IPS-18a (cell line): ENCODE results near the gene AGPAT3.

Experiments
- H3K27ac ChIP-seq: one replicate; pipeline ENCODE4 v1.5.1; 2013; ENCODE audit warnings: low read length
- H3K27me3 ChIP-seq: one replicate; pipeline ENCODE4 v1.6.1; 2013; ENCODE audit warnings: mild to moderate bottlenecking, low read length; ENCODE audit not compliant: control insufficient read depth, insufficient read depth
- H3K36me3 ChIP-seq: one replicate; pipeline ENCODE4 v1.6.1; 2013; ENCODE audit warnings: low read depth, low read length; ENCODE audit not compliant: control insufficient read depth
- H3K4me1 ChIP-seq: one replicate; pipeline ENCODE4 v1.6.1; 2013; ENCODE audit warnings: low read depth, low read length; ENCODE audit not compliant: control insufficient read depth
- H3K4me3 ChIP-seq: one replicate; pipeline ENCODE4 v1.5.1; 2013; ENCODE audit warnings: low read length
- H3K9ac ChIP-seq: one replicate; pipeline ENCODE4 v1.6.1; 2013; ENCODE audit warnings: mild to moderate bottlenecking, low read length, moderate library complexity
- H3K9me3 ChIP-seq: one replicate; pipeline ENCODE4 v1.6.1; 2013; ENCODE audit warnings: low read depth, low read length; ENCODE audit not compliant: control insufficient read depth

Gene AGPAT3

DNA sequence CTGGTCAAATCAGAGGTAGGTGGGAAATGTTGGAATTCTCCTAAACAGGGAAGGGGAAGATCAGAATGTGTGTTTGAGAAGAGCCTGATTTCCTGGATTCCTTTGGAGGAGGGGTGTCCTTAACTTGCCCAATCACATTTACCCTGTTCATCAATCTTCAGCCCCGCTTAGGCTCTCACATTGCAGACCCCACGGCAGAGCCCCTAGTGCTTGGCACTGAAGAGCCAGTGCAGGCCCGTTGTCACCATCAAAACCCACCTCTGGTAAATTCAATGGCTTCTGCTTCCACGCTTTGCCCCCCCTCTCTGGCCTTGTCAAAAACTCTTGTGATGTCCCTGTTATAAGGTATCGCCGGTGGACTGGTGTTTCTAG is 2.3 kb downstream of the AGPAT3 start:
- Histone ChIP-seq H3K9me3 (no peaks in the 10 kb centered on the region), H3K4me3 (no peak overlapping the region), H3K27me3 (peaks cover 36% of the 10 kb centered on the region), H3K9ac (no peak overlapping the region), H3K27ac (no peak overlapping the region), H3K4me1 (peaks cover 14% of the 10 kb centered on the region), H3K36me3 (no peaks in the 10 kb centered on the region)

DNA sequence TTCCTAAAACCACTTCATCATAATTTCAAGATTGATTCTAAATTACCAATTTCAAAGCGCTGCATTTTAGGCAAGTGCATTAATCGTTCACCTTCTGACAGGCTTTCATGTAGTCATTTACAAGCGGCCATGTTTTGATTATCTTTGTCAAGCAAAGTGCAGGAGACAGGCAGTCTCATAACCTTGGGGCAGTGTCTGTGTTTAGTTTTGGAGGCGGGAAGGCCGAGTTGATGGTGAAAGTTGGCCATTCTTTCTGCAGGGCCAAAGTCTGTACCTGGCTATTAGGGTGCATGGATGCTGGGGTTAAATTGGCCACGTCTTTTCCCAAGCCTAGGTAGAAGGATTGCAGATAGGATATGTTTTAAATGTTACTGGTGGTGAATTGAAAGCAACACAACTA is 2.9 kb downstream of the AGPAT3 start:
- Histone ChIP-seq H3K9me3 (no peaks in the 10 kb centered on the region), H3K27ac (no peak overlapping the region), H3K27me3 (peaks cover 36% of the 10 kb centered on the region), H3K9ac (no peak overlapping the region), H3K4me3 (no peak overlapping the region), H3K4me1 (peaks cover 14% of the 10 kb centered on the region), H3K36me3 (no peaks in the 10 kb centered on the region)

DNA sequence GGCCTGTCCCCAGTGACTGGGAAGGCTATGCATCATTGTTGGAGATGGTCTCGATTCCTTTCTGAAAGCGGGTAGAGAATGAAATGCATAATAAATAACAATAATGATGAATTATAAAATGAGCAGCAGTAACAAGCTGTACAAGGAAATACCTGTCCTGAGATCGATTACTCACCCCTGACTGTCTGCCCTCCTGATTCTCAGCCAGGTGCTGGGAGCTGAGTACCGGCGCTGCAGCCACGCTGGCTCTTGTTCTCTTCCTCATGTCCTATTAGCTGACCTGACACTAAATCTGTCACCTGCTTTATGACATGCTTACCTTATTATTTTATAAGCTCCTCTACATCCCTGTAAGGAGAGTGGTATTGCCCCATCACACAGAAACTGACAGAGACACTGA is 3.4 kb downstream of the AGPAT3 start:
- Histone ChIP-seq H3K4me3 (no peak overlapping the region), H3K4me1 (peaks cover 14% of the 10 kb centered on the region), H3K9me3 (no peaks in the 10 kb centered on the region), H3K27me3 (peaks cover 31% of the 10 kb centered on the region), H3K27ac (no peak overlapping the region), H3K9ac (no peak overlapping the region), H3K36me3 (no peaks in the 10 kb centered on the region)

DNA sequence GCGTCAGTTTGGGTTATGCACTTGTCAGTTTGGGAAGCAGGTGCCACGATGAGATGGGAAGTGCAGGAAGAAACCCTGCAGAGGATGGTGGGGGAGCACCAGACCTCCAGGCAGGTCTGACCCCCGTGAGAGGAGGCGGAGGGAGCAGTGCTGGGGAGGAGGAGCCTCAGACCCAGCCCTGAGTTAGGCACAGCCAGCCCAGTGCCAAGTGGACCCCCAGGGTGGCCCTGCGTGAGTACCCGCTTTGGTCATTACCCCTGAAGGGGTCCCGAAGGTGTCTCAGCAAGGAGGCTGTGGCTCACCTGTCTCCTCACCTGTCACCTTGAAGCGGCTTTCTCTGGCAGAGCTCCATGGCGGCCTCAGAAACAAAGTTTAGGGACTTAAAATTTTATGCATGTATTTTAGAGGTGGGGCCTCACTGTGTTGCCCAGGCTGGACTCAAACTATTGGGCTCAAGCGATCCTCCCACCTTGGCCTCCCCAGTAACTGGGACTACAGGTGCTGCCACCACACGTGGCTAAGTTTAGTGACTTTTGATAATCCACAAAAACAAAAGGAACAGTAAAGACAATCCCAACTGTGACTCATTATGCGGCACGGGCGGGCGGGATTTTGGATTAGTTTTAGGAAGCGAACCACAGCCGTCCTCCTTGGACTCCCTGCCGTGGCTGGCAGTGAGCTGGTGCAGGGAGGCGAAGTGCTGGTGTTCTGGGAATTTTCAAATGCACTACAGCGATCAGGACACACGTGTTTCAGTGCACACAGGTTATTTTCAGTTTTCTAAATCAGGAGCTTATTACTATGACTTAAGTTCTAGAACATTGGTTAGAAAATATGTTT is 4.7 kb downstream of the AGPAT3 start:
- Histone ChIP-seq H3K36me3 (no peaks in the 10 kb centered on the region), H3K4me1 (peaks cover 14% of the 10 kb centered on the region), H3K4me3 (no peak overlapping the region), H3K27me3 (peaks cover 21% of the 10 kb centered on the region), H3K9ac (no peak overlapping the region), H3K9me3 (no peaks in the 10 kb centered on the region), H3K27ac (no peak overlapping the region)

DNA sequence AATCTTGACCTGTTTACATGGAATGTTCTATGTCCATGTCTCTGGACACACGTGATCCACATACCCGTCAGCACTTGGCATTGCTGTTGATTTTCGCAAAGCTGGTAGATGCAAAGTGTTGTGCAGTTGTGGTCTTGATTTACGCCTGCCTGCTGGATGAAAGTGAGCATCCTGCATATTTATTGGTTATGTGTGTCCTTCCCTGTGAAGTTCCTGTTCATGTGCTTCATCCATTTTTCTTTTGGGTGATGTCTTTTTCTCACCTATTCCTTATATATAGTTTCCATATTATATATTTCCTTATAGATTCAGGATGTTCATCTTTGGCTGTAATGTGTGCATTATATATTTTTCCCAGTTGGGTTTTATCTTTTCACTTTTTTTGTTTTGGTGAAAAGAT is 6.5 kb downstream of the AGPAT3 start:
- H3K27me3 ChIP-seq = peaks cover 11% of the 10 kb centered on the region
- no peaks in the 10 kb centered on the region for H3K9me3 ChIP-seq
- no peaks in the 10 kb centered on the region for H3K36me3 ChIP-seq
- no peak overlapping the region for H3K9ac ChIP-seq
- H3K4me1 ChIP-seq = peaks cover 9% of the 10 kb centered on the region
- no peak overlapping the region for H3K27ac ChIP-seq
- no peak overlapping the region for H3K4me3 ChIP-seq

DNA sequence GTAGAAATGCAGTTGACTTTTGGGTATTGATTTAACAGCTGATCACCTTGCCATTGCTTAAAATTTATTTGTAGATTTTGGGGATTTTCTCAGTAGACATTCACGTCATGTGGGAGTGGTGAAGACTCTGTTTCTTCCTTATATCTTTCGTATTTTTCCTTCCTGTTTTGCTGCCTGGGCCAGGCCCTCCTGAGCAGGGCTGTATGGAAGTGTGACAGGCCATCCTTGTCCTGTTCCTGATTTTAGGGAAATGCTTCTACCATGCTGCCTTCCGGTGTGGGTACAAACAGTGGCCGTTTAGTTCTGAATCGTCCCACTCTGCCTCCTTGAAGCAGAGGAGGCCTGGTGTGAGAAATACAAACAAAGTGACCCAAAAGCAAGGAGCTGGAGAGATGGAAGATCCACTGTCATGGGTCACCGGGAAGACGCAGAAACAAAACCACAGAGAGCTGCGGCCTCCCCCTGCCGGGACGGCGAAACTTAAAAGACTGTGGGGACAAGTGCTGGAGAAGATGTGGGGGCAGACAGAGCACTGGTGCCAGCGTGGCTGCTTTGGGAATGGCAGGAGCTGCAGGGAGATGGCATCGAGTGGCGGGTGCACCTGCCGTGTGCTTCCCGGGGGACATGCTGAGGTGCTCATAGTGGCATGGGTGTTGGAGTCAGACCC is 7.6 kb downstream of the AGPAT3 start:
- Histone ChIP-seq H3K36me3 (no peaks in the 10 kb centered on the region), H3K9ac (no peak overlapping the region), H3K27me3 (no peaks in the 10 kb centered on the region), H3K27ac (no peak overlapping the region), H3K4me1 (no peaks in the 10 kb centered on the region), H3K9me3 (no peaks in the 10 kb centered on the region), H3K4me3 (no peak overlapping the region)

DNA sequence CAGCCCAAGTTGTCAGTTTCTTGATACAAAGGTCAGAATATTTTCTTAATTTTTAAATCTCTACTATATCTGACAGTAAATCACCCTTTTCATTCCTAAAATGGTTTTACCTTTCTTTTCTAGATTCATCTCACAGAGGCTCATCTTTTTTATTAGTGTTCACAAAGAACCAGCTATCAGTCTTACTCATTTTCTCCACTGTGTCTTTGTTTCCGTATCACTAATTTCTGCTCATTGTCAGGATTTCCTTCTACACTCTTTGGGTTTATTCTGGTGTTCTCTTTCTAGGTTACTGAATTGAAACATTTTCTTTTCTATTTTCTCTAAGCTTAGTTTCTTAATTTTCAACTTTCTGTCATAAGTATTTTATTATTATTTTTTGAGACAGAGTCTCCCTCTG is 8.7 kb downstream of the AGPAT3 start:
- Histone ChIP-seq H3K4me3 (no peak overlapping the region), H3K27me3 (no peaks in the 10 kb centered on the region)

DNA sequence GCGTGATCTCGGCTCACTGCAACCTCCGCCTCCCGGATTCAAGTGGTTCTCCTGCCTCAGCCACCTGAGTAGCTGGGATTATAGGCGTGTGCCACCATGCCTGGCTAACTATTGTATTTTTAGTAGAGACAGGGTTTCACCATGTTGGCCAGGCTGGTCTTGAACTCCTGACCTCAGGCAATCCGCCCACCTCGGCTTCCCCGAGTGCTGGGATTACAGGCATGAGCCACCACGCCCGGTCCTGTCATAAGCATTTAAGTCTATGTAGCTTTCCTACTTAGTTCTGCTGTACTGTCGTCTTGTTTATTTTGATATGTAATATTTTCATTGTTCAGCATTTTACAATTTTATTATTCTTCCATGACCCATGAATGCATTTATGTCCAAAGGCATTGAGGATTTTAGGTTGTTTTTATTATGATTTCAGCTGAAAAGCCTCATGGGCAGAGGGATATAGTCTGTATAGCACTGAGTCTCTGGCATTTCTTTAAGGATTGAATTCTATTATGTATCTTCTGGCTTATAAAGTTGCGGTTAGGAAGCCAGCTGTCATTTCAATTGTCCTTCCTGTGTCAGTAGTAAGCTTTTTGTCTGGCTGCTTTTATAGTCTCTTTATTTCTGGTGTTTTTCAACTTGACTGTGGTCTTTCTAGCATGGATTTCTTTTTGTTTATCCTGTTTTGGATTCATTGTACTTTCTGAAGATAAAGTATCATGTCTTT is 9.2 kb downstream of the AGPAT3 start:
- no peaks in the 10 kb centered on the region for H3K4me1 ChIP-seq
- H3K36me3 ChIP-seq = no peaks in the 10 kb centered on the region
- H3K27me3 ChIP-seq = no peaks in the 10 kb centered on the region
- H3K27ac ChIP-seq = no peak overlapping the region
- no peak overlapping the region for H3K9ac ChIP-seq
- no peak overlapping the region for H3K4me3 ChIP-seq
- H3K9me3 ChIP-seq = no peaks in the 10 kb centered on the region

More for the DNA sequence above, 8.7 kb downstream of the AGPAT3 start:
- Histone ChIP-seq H3K9ac (no peak overlapping the region), H3K9me3 (no peaks in the 10 kb centered on the region), H3K36me3 (no peaks in the 10 kb centered on the region), H3K27ac (no peak overlapping the region), H3K4me1 (no peaks in the 10 kb centered on the region)

DNA sequence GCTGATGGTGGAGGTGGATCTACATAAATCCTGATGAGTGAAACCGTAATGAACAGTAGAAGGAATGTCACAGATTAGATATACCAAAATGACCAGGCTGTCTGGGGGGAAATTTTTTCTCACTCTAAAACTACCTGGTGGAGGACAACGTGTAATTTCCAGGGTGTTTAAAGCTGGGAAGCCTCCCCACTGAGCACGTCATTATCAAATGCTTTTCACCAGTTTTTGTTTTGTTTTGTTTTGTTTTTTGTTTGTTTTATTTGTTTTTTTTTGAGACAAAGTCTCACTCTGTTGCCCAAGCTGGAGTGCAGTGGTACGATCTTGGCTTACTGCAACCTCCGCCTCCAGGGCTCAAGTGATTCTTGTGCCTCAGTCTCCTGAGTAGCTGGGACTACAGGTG is 11.6 kb downstream of the AGPAT3 start:
- Histone ChIP-seq H3K4me1 (no peaks in the 10 kb centered on the region), H3K36me3 (no peaks in the 10 kb centered on the region), H3K4me3 (no peak overlapping the region), H3K9ac (no peak overlapping the region), H3K9me3 (no peaks in the 10 kb centered on the region), H3K27me3 (no peaks in the 10 kb centered on the region), H3K27ac (no peak overlapping the region)

DNA sequence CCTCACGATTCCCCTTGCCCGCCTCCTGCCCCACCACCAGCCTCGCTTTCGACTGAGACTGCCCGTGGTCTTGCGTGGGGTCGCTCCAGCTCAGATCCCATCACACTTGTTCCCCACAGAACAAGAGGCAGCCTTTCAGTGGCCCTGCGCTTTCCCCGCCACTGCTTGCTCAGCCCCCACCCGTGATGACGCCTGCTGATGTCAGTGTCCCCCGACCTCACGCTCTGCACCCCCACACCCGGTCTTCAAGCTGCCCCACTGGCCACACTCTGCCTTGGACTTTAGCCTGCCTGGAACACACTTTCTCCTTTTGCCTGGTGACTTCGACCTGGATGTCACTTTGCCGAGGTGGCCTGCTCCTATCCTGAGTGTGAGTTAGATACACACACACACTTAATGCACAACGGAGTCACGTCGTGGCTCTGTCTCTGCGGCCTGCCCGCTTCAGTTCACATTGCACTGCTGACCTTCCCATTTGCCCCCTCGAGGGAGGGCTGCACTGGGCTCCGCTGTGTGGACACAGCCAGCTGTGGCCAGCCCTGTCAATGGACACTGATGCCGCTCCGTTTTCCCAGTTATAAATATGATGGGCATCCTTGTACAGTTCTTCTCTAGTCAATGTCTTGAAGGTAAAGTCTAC is 13.0 kb downstream of the AGPAT3 start:
- Histone ChIP-seq H3K27me3 (no peaks in the 10 kb centered on the region), H3K27ac (no peak overlapping the region), H3K4me1 (no peaks in the 10 kb centered on the region), H3K9me3 (no peaks in the 10 kb centered on the region), H3K4me3 (no peak overlapping the region), H3K9ac (no peak overlapping the region), H3K36me3 (no peaks in the 10 kb centered on the region)

DNA sequence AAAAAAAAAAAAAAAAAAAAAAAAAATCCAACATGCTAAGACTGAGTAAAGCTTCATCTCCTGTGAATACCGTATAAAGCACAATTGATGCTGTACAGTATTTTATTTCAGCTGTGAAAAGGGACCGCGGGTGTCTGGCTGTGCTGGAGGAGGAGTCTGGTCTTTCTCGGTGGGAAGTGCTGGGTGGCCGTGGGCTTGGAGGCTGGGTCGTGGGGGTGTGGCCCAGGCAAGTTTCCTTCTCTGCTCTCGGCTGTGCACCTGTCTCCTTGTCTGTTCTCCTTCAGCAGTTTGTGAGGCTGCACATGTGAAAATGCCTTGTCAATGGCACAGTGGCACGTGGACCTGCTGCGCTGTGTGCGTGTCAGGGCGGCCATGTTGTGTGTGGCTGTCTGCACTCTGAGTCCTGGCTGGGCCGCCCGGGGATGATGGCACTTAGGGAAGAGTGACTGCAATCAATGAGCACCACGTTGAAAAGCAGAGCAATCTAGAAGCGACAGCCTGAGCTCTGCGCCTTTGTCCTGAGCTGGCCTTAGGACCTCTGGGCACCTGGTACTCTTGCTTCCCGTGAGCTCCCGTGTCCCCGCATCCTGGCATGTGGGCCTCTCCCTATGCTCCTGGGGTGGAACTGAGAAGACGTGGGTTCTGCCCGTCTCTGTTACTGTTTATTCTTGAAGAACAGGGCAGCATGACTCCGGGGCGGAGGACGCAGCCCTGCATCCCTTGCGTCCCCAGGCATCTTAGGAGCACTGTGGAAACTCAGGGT is 14.5 kb downstream of the AGPAT3 start:
- Histone ChIP-seq H3K27ac (no peak overlapping the region), H3K27me3 (no peaks in the 10 kb centered on the region), H3K4me1 (peaks cover 3% of the 10 kb centered on the region), H3K9ac (no peak overlapping the region), H3K36me3 (no peaks in the 10 kb centered on the region), H3K4me3 (no peak overlapping the region), H3K9me3 (no peaks in the 10 kb centered on the region)
